Urothelium cell line (cell line): Measurements from ENCODE around the gene LRRC74A.

Experiments
- DNase-seq: peaks from one replicate; pipeline ENCODE4 v3.0.0; 2011; ENCODE audit warnings: low spot score, mixed read lengths
- FAIRE-seq: peaks from 2 replicates; lab custom pipeline; 2011; peaks lifted over from hg19 to GRCh38; lab: Jason Lieb, UNC

The LRRC74A gene

GRCh38 chr14:76826122-76826521 is at the start of gene LRRC74A:
TSS of gene LRRC74A (plus strand) at chr14:76826408. CDS start at chr14:76826698, 290 bp downstream.
- FAIRE-seq (no peak), DNase-seq (no peak)

- no peak for DNase-seq
- FAIRE-seq, result no peak
These were observed 49.6 kb upstream of the LRRC74A start for GRCh38 chr14:76776428-76777251.

GRCh38 chr14:76777721-76778120 is 48.5 kb upstream of the LRRC74A start:
- DNase-seq (no peak), FAIRE-seq (no peak)

- no peak for FAIRE-seq
- no peak for DNase-seq
These were observed 47.5 kb upstream of the LRRC74A start for GRCh38 chr14:76778546-76779215.

GRCh38 chr14:76779221-76780057 is 46.8 kb upstream of the LRRC74A start:
- DNase-seq, result no peak
- no peak for FAIRE-seq

- FAIRE-seq, result peak; percentile 32
- no peak for DNase-seq
These were observed 46.2 kb upstream of the LRRC74A start for GRCh38 chr14:76780058-76780345.

GRCh38 chr14:76780360-76780759 is 45.8 kb upstream of the LRRC74A start:
- FAIRE-seq, result no peak
- no peak for DNase-seq

GRCh38 chr14:76780875-76781647 is 45.1 kb upstream of the LRRC74A start:
- FAIRE-seq (no peak), DNase-seq (no peak)

- DNase-seq (no peak), FAIRE-seq (no peak)
These were observed 44.6 kb upstream of the LRRC74A start for GRCh38 chr14:76781648-76782051.

- DNase-seq, result no peak
- FAIRE-seq, result peak; percentile 89
These were observed 43.9 kb upstream of the LRRC74A start for GRCh38 chr14:76782115-76782884.

- FAIRE-seq (no peak), DNase-seq (no peak)
These were observed 43.2 kb upstream of the LRRC74A start for GRCh38 chr14:76782885-76783566.

- DNase-seq, result no peak
- FAIRE-seq, result peak; percentile 93
These were observed 41.8 kb upstream of the LRRC74A start for GRCh38 chr14:76784266-76784874.

GRCh38 chr14:76784881-76785280 is 41.3 kb upstream of the LRRC74A start:
- FAIRE-seq, result no peak
- DNase-seq, result peak; percentile 96

- FAIRE-seq, result no peak
- no peak for DNase-seq
These were observed 39.6 kb upstream of the LRRC74A start for GRCh38 chr14:76786601-76787000.

GRCh38 chr14:76792422-76792821 is 33.8 kb upstream of the LRRC74A start:
- DNase-seq, result no peak
- FAIRE-seq, result no peak

GRCh38 chr14:76793324-76793723 is 32.9 kb upstream of the LRRC74A start:
- FAIRE-seq (no peak), DNase-seq (no peak)

GRCh38 chr14:76793956-76794355 is 32.3 kb upstream of the LRRC74A start:
- FAIRE-seq (no peak), DNase-seq (no peak)

- no peak for FAIRE-seq
- no peak for DNase-seq
These were observed 19.8 kb upstream of the LRRC74A start for GRCh38 chr14:76806446-76806845.

GRCh38 chr14:76808011-76808410 is 18.2 kb upstream of the LRRC74A start:
- DNase-seq (no peak), FAIRE-seq (no peak)
